ENCODE results near the gene PRL. TPM values are rescaled to one million over a fixed set of nuclear protein-coding genes. Genes with fewer than 3 reads are reported as not detected.

The PRL gene
- total RNA-seq, 1 experiment from 2014 or later, result not detected

- peaks cover 57% of the 10 kb centered on the region for H3K4me1 Mint-ChIP-seq
- POLR2A ChIA-PET, result no interaction called here
- CTCF ChIA-PET, result no interaction called here
- no peak overlapping the region for H3K4me3 Mint-ChIP-seq
- peak overlapping the region; percentile 12 for H3K27ac Mint-ChIP-seq
- no peaks in the 10 kb centered on the region for H3K27me3 Mint-ChIP-seq (ENCODE audit: low read depth)
- ATAC-seq, result no peak
- TF ChIP-seq, protein P1, sequence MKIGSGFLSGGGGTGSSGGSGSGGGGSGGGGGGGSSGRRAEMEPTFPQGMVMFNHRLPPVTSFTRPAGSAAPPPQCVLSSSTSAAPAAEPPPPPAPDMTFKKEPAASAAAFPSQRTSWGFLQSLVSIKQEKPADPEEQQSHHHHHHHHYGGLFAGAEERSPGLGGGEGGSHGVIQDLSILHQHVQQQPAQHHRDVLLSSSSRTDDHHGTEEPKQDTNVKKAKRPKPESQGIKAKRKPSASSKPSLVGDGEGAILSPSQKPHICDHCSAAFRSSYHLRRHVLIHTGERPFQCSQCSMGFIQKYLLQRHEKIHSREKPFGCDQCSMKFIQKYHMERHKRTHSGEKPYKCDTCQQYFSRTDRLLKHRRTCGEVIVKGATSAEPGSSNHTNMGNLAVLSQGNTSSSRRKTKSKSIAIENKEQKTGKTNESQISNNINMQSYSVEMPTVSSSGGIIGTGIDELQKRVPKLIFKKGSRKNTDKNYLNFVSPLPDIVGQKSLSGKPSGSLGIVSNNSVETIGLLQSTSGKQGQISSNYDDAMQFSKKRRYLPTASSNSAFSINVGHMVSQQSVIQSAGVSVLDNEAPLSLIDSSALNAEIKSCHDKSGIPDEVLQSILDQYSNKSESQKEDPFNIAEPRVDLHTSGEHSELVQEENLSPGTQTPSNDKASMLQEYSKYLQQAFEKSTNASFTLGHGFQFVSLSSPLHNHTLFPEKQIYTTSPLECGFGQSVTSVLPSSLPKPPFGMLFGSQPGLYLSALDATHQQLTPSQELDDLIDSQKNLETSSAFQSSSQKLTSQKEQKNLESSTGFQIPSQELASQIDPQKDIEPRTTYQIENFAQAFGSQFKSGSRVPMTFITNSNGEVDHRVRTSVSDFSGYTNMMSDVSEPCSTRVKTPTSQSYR (CRISPR knock-in tag; IDR thresholded peaks at IDR 0.05), result no peak
- no peak for TF ChIP-seq ZNF671 (CRISPR knock-in tag; IDR thresholded peaks at IDR 0.05)
- TF ChIP-seq NFE2L1 (CRISPR knock-in tag; IDR thresholded peaks at IDR 0.05), result no peak
- TF ChIP-seq SMAD3 (CRISPR knock-in tag; IDR thresholded peaks at IDR 0.05; ENCODE audit: borderline replicate concordance), result no peak
- TF ChIP-seq, protein P2, sequence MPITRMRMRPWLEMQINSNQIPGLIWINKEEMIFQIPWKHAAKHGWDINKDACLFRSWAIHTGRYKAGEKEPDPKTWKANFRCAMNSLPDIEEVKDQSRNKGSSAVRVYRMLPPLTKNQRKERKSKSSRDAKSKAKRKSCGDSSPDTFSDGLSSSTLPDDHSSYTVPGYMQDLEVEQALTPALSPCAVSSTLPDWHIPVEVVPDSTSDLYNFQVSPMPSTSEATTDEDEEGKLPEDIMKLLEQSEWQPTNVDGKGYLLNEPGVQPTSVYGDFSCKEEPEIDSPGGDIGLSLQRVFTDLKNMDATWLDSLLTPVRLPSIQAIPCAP (CRISPR knock-in tag; IDR thresholded peaks at IDR 0.05), result no peak
- peaks cover 17% of the 10 kb centered on the region for H3K9me3 Mint-ChIP-seq
- no peak for DNase-seq (ENCODE audit: low spot score)
- peaks cover 7% of the 10 kb centered on the region for H3K36me3 Mint-ChIP-seq
Measured at GRCh38 chr6:22247916-22248482, 48.8 kb downstream of the PRL start.

- ATAC-seq (no peak), DNase-seq (ENCODE audit: low spot score) (no peak)
- POLR2A ChIA-PET, result no interaction called here
- H3K36me3 Mint-ChIP-seq, result peaks cover 16% of the 10 kb centered on the region
- no peaks in the 10 kb centered on the region for H3K4me1 Mint-ChIP-seq
- H3K9me3 Mint-ChIP-seq, result peaks cover 36% of the 10 kb centered on the region
- H3K4me3 Mint-ChIP-seq, result no peak overlapping the region
- no peaks in the 10 kb centered on the region for H3K27me3 Mint-ChIP-seq (ENCODE audit: low read depth)
- no peak overlapping the region for H3K27ac Mint-ChIP-seq
- CTCF ChIA-PET, result no interaction called here
- TF ChIP-seq ZSCAN18 (CRISPR knock-in tag; IDR thresholded peaks at IDR 0.05) (no peak), ELF4 (CRISPR knock-in tag; IDR thresholded peaks at IDR 0.05; ENCODE audit: low read depth) (no peak), TP53 (CRISPR knock-in tag; IDR thresholded peaks at IDR 0.05) (no peak), MYBL2 (CRISPR knock-in tag; IDR thresholded peaks at IDR 0.05) (no peak), ZNF138 (CRISPR knock-in tag; conservative IDR thresholded peaks at IDR 0.05) (no peak), ESRRA (CRISPR knock-in tag; IDR thresholded peaks at IDR 0.05; ENCODE audit: borderline replicate concordance) (no peak), ZBTB21 (CRISPR knock-in tag; IDR thresholded peaks at IDR 0.05; ENCODE audit: borderline replicate concordance) (no peak), FOXP4 (CRISPR knock-in tag; IDR thresholded peaks at IDR 0.05) (no peak), SP1 (CRISPR knock-in tag; conservative IDR thresholded peaks at IDR 0.05) (no peak), ZBTB43 (CRISPR knock-in tag; IDR thresholded peaks at IDR 0.05) (no peak)
- TF ChIP-seq, protein P1 (CRISPR knock-in tag; IDR thresholded peaks at IDR 0.05), result no peak
- TF ChIP-seq, protein P3, sequence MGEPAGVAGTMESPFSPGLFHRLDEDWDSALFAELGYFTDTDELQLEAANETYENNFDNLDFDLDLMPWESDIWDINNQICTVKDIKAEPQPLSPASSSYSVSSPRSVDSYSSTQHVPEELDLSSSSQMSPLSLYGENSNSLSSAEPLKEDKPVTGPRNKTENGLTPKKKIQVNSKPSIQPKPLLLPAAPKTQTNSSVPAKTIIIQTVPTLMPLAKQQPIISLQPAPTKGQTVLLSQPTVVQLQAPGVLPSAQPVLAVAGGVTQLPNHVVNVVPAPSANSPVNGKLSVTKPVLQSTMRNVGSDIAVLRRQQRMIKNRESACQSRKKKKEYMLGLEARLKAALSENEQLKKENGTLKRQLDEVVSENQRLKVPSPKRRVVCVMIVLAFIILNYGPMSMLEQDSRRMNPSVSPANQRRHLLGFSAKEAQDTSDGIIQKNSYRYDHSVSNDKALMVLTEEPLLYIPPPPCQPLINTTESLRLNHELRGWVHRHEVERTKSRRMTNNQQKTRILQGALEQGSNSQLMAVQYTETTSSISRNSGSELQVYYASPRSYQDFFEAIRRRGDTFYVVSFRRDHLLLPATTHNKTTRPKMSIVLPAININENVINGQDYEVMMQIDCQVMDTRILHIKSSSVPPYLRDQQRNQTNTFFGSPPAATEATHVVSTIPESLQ (CRISPR knock-in tag; IDR thresholded peaks at IDR 0.05), result no peak
- TF ChIP-seq, protein P4, sequence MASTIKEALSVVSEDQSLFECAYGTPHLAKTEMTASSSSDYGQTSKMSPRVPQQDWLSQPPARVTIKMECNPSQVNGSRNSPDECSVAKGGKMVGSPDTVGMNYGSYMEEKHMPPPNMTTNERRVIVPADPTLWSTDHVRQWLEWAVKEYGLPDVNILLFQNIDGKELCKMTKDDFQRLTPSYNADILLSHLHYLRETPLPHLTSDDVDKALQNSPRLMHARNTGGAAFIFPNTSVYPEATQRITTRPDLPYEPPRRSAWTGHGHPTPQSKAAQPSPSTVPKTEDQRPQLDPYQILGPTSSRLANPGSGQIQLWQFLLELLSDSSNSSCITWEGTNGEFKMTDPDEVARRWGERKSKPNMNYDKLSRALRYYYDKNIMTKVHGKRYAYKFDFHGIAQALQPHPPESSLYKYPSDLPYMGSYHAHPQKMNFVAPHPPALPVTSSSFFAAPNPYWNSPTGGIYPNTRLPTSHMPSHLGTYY (CRISPR knock-in tag; IDR thresholded peaks at IDR 0.05), result no peak
Measured at GRCh38 chr6:22240025-22240424, 56.8 kb downstream of the PRL start.

All from WTC11 (cell line).